Caco-2 (cell line): Measurements from ENCODE around the gene OMP. TPM values are rescaled to one million over a fixed set of nuclear protein-coding genes. Genes with fewer than 3 reads are reported as not detected.

Experiments
- BruUV-seq: library from RNA; stranded (reverse); fragments of 400-500 nt; replicated peaks from 2 replicates; lab custom pipeline; 2021; lab: Mats Ljungman, UMichigan
- CTCF ChIA-PET: fragments of 300-600 bp; sonication (Branson Sonifier 250); formaldehyde crosslinking; loops from one replicate; lab custom pipeline; 2022; ENCODE audit warnings: antibody characterized with exemption; lab: Charles Lee
- POLR2A ChIA-PET: fragments of 300-600 bp; sonication (Branson Sonifier 250); formaldehyde crosslinking; loops from one replicate; lab custom pipeline; 2022; ENCODE audit warnings: antibody characterized with exemption; lab: Charles Lee
- DNase-seq, 2 experiments: peaks; one replicate each; pipeline versions ENCODE4 v3.0.0 to v3.0.0-alpha.2; 2020 to 2022
- H3K27me3 ChIP-seq: replicated peaks from 2 replicates; pipeline ENCODE4 v1.6.0; 2011; ENCODE audit warnings: low read length; ENCODE audit not compliant: control insufficient read depth, insufficient read depth
- H3K36me3 ChIP-seq: 2 replicates; pipeline ENCODE4 v1.5.1; 2011; ENCODE audit warnings: low read length; ENCODE audit not compliant: control insufficient read depth, insufficient read depth
- H3K4me1 ChIP-seq: fragments of 250-450 bp; sonication (Bioruptor Pico); 2 replicates; pipeline ENCODE4 v1.5.1; 2020; ENCODE audit warnings: mild to moderate bottlenecking
- H3K4me3 ChIP-seq: 2 replicates; pipeline ENCODE4 v1.5.1; 2011; ENCODE audit warnings: low read depth, mild to moderate bottlenecking, control low read depth, low read length
- H3K9me3 ChIP-seq: fragments of 250-450 bp; sonication (Bioruptor Pico); 2 replicates; pipeline ENCODE4 v1.5.1; 2020; ENCODE audit warnings: mild to moderate bottlenecking, moderate library complexity
- H3K27ac Mint-ChIP-seq: one replicate; pipeline ENCODE4 v1.8.0; 2022; ENCODE audit warnings: mixed read lengths; ENCODE audit not compliant: unreplicated experiment
- H3K27me3 Mint-ChIP-seq: one replicate; pipeline ENCODE4 v1.8.0; 2022; ENCODE audit warnings: mixed read lengths; ENCODE audit not compliant: insufficient read depth, unreplicated experiment
- H3K36me3 Mint-ChIP-seq: one replicate; pipeline ENCODE4 v1.8.0; 2022; ENCODE audit warnings: mild to moderate bottlenecking, mixed read lengths; ENCODE audit not compliant: insufficient read depth, unreplicated experiment
- H3K4me1 Mint-ChIP-seq: one replicate; pipeline ENCODE4 v1.8.0; 2022; ENCODE audit warnings: low read depth, mixed read lengths; ENCODE audit not compliant: unreplicated experiment
- H3K4me3 Mint-ChIP-seq: one replicate; pipeline ENCODE4 v1.8.0; 2022; ENCODE audit warnings: mild to moderate bottlenecking, moderate library complexity, mixed read lengths; ENCODE audit not compliant: unreplicated experiment
- H3K9me3 Mint-ChIP-seq: one replicate; pipeline ENCODE4 v1.8.0; 2022; ENCODE audit warnings: mixed read lengths; ENCODE audit not compliant: unreplicated experiment
- CTCF ChIP-seq, 2 experiments: fragments of 200-600 bp in 1 of 2; IDR thresholded peaks; 1 replicate in 1 of 2; 2 replicates in 1 of 2; pipeline versions ENCODE4 v1.5.1 to v1.8.0; 2011 to 2022; ENCODE audit warnings: antibody characterized with exemption in 1 of 2, control low read depth in 1 of 2, inconsistent platforms in 1 of 2, low read depth in 1 of 2, low read length in 1 of 2, mild to moderate bottlenecking in 1 of 2, moderate library complexity in 1 of 2; ENCODE audit not compliant: insufficient read depth in 1 of 2, severe bottlenecking in 1 of 2, unreplicated experiment in 1 of 2
- intact Hi-C: fragments of 100-400 bp; cut with micrococcal nuclease; formaldehyde crosslinking; loops from one replicate; pipeline ENCODE4 v1.10.0; 2022; ENCODE audit not compliant: unreplicated experiment
- total RNA-seq: library from RNA; stranded (reverse); gene quantifications from 2 replicates; pipeline ENCODE4 v1.2.3, GENCODE V29; 2022

Gene OMP
- total RNA-seq, 1 experiment from 2014 or later = 0.70 TPM

DNA sequence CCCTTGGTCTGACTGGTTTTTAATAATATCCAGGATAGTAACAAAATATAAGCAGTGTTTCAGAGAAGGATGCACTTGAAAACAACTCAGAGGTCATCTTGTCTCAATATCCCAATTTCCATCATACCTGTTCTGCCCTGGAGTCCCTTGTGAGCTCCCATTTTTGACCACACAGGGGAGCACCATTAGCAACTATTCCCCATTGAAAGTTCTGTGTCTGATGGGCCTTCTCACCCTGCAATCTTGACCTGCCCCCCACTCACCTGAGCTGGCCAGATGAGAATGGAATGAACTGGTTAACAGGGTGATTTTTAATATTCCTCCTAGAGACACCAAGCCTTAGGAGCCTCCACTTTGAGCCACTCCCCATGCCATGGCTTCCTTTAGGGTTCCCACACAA, 39.7 kb upstream of the OMP start:
- DNase-seq = peak in 1 of 2 experiments; percentile 43
- Mint-ChIP-seq H3K27me3 (no peaks in the 10 kb centered on the region), H3K4me3 (no peak overlapping the region), H3K9me3 (peaks cover 9% of the 10 kb centered on the region), H3K4me1 (peaks cover 33% of the 10 kb centered on the region), H3K27ac (peak overlapping the region; percentile 65), H3K36me3 (peaks cover 9% of the 10 kb centered on the region)
- H3K9me3 ChIP-seq = peaks cover 20% of the 10 kb centered on the region
- H3K4me3 ChIP-seq = no peak overlapping the region
- intact Hi-C loops = no loop called here
- peaks cover 24% of the 10 kb centered on the region for H3K4me1 ChIP-seq
- ChIA-PET CTCF (interaction anchor here (0.5 to 4.1 kb wide), 12 partner anchors 10 to 329 kb away, joined by 3 to 47 read pairs (median 4); no protein-coding TSS in a partner anchor), POLR2A (no interaction called here)
- no peaks in the 10 kb centered on the region for H3K36me3 ChIP-seq
- TF ChIP-seq CTCF (IDR thresholded peaks at IDR 0.05; ENCODE audit: insufficient read depth in 1 of 2, low read depth in 1 of 2, low read length in 1 of 2, severe bottlenecking in 1 of 2, unreplicated experiment in 1 of 2) = peak in 1 of 2 experiments; percentile 40
- H3K27me3 ChIP-seq = no peaks in the 10 kb centered on the region
- BruUV-seq = no TSS peak

DNA sequence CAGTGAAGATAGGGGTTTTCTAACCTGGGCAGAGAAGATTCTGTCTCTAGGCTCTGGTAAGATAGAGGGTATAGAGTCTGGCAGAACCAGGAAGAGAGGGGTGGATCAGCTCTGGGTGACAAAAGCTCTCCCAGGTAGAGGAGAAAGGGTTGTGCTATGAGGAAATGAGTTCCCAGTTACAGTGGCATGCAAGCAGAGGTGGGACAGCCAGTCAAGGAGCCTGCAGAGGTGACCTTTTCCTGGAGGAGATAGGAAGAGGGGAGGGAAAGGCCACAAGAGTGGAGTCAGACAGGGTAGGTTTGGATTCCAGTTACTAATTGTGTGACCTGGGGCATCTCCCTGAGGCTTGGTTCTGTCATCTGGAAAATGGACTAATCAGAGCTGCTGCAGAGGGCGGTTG, 39.2 kb upstream of the OMP start:
- no peak overlapping the region for H3K4me3 ChIP-seq
- Mint-ChIP-seq H3K27ac (peak overlapping the region; percentile 65), H3K27me3 (no peaks in the 10 kb centered on the region), H3K9me3 (peaks cover 9% of the 10 kb centered on the region), H3K4me1 (peaks cover 33% of the 10 kb centered on the region), H3K4me3 (no peak overlapping the region), H3K36me3 (peaks cover 9% of the 10 kb centered on the region)
- no peak for TF ChIP-seq CTCF (IDR thresholded peaks at IDR 0.05; ENCODE audit: insufficient read depth in 1 of 2, low read depth in 1 of 2, low read length in 1 of 2, severe bottlenecking in 1 of 2, unreplicated experiment in 1 of 2)
- ChIA-PET CTCF (interaction anchor here (0.5 to 4.1 kb wide), 11 partner anchors 10 to 329 kb away, joined by 3 to 47 read pairs (median 4); no protein-coding TSS in a partner anchor), POLR2A (no interaction called here)
- no TSS peak for BruUV-seq
- intact Hi-C loops = no loop called here
- H3K36me3 ChIP-seq = no peaks in the 10 kb centered on the region
- H3K4me1 ChIP-seq = peaks cover 26% of the 10 kb centered on the region
- peak in 1 of 2 experiments; percentile 44 for DNase-seq
- no peaks in the 10 kb centered on the region for H3K27me3 ChIP-seq
- H3K9me3 ChIP-seq = peaks cover 15% of the 10 kb centered on the region; the same call in 1 of the 2 replicates

- no TSS peak for BruUV-seq
- Mint-ChIP-seq H3K27me3 (no peaks in the 10 kb centered on the region), H3K4me3 (no peak overlapping the region), H3K4me1 (peaks cover 33% of the 10 kb centered on the region), H3K27ac (no peak overlapping the region), H3K9me3 (peaks cover 9% of the 10 kb centered on the region), H3K36me3 (peaks cover 9% of the 10 kb centered on the region)
- H3K4me1 ChIP-seq = peaks cover 26% of the 10 kb centered on the region
- H3K27me3 ChIP-seq = no peaks in the 10 kb centered on the region
- intact Hi-C loops = no loop called here
- H3K9me3 ChIP-seq = peaks cover 13% of the 10 kb centered on the region; the same call in 1 of the 2 replicates
- TF ChIP-seq CTCF (IDR thresholded peaks at IDR 0.05; ENCODE audit: insufficient read depth in 1 of 2, low read depth in 1 of 2, low read length in 1 of 2, severe bottlenecking in 1 of 2, unreplicated experiment in 1 of 2) = no peak
- no peaks in the 10 kb centered on the region for H3K36me3 ChIP-seq
- POLR2A ChIA-PET = no interaction called here
- no peak for DNase-seq
- CTCF ChIA-PET = interaction anchor here (1.3 to 4.1 kb wide), 6 partner anchors 12 to 76 kb away, joined by 3 to 47 read pairs (median 5); no protein-coding TSS in a partner anchor
- H3K4me3 ChIP-seq = no peak overlapping the region
These were observed 38.8 kb upstream of the OMP start for GRCh38 chr11:77063861-77064260.
